Measurements from ENCODE around the gene DHRS3. TPM values are rescaled to one million over a fixed set of nuclear protein-coding genes. Genes with fewer than 3 reads are reported as not detected.

The DHRS3 gene
- total and polyA plus RNA-seq, 2 of the 13 experiments (the other 11 are each of a cell fraction or from before 2014, with no cell fraction given), result 48.5 to 90.5 TPM

GRCh38 chr1:12537906-12538461 lies 80.0 kb downstream of the DHRS3 start (continued):
- TF ChIP-seq CBX5 (CRISPR knock-in tag; IDR thresholded peaks at IDR 0.05; ENCODE audit: borderline replicate concordance) (no peak), CC2D1A (CRISPR knock-in tag; IDR thresholded peaks at IDR 0.05) (no peak), ZNF841 (CRISPR knock-in tag; IDR thresholded peaks at IDR 0.05; ENCODE audit: borderline replicate concordance) (no peak), MXD3 (CRISPR knock-in tag; IDR thresholded peaks at IDR 0.05) (no peak), FIP1L1 (IDR thresholded peaks at IDR 0.05; ENCODE audit: borderline replicate concordance, insufficient read depth, low read depth, low read length) (no peak), JARID2 (CRISPR knock-in tag; IDR thresholded peaks at IDR 0.05; ENCODE audit: insufficient replicate concordance) (no peak), ZBTB21 (CRISPR knock-in tag; IDR thresholded peaks at IDR 0.05) (no peak), ZNF138 (CRISPR knock-in tag; IDR thresholded peaks at IDR 0.05; ENCODE audit: low read depth) (no peak), THAP11 (CRISPR knock-in tag; IDR thresholded peaks at IDR 0.05) (no peak), SMARCE1 (IDR thresholded peaks at IDR 0.05; ENCODE audit: borderline replicate concordance) (no peak), ONECUT2 (CRISPR knock-in tag; IDR thresholded peaks at IDR 0.05) (peak; percentile 57), SALL1 (CRISPR knock-in tag; IDR thresholded peaks at IDR 0.05) (peak; percentile 49), NFE2L2 (IDR thresholded peaks at IDR 0.05; ENCODE audit: low read length) (no peak), RNF2 (conservative IDR thresholded peaks at IDR 0.05; ENCODE audit: low read depth) (no peak), ETV5 (CRISPR knock-in tag; IDR thresholded peaks at IDR 0.05; ENCODE audit: borderline replicate concordance) (no peak), MIXL1 (CRISPR knock-in tag; IDR thresholded peaks at IDR 0.05) (no peak), CEBPG (CRISPR knock-in tag; IDR thresholded peaks at IDR 0.05) (no peak), SOX5 (CRISPR knock-in tag; IDR thresholded peaks at IDR 0.05; ENCODE audit: borderline replicate concordance) (0 out of 2 replicates have a peak, but pooled peaks have one; percentile 12), SMARCC2 (IDR thresholded peaks at IDR 0.05) (no peak), ZSCAN9 (CRISPR knock-in tag; IDR thresholded peaks at IDR 0.05; ENCODE audit: borderline replicate concordance) (no peak)
- TF ChIP-seq, protein P1, sequence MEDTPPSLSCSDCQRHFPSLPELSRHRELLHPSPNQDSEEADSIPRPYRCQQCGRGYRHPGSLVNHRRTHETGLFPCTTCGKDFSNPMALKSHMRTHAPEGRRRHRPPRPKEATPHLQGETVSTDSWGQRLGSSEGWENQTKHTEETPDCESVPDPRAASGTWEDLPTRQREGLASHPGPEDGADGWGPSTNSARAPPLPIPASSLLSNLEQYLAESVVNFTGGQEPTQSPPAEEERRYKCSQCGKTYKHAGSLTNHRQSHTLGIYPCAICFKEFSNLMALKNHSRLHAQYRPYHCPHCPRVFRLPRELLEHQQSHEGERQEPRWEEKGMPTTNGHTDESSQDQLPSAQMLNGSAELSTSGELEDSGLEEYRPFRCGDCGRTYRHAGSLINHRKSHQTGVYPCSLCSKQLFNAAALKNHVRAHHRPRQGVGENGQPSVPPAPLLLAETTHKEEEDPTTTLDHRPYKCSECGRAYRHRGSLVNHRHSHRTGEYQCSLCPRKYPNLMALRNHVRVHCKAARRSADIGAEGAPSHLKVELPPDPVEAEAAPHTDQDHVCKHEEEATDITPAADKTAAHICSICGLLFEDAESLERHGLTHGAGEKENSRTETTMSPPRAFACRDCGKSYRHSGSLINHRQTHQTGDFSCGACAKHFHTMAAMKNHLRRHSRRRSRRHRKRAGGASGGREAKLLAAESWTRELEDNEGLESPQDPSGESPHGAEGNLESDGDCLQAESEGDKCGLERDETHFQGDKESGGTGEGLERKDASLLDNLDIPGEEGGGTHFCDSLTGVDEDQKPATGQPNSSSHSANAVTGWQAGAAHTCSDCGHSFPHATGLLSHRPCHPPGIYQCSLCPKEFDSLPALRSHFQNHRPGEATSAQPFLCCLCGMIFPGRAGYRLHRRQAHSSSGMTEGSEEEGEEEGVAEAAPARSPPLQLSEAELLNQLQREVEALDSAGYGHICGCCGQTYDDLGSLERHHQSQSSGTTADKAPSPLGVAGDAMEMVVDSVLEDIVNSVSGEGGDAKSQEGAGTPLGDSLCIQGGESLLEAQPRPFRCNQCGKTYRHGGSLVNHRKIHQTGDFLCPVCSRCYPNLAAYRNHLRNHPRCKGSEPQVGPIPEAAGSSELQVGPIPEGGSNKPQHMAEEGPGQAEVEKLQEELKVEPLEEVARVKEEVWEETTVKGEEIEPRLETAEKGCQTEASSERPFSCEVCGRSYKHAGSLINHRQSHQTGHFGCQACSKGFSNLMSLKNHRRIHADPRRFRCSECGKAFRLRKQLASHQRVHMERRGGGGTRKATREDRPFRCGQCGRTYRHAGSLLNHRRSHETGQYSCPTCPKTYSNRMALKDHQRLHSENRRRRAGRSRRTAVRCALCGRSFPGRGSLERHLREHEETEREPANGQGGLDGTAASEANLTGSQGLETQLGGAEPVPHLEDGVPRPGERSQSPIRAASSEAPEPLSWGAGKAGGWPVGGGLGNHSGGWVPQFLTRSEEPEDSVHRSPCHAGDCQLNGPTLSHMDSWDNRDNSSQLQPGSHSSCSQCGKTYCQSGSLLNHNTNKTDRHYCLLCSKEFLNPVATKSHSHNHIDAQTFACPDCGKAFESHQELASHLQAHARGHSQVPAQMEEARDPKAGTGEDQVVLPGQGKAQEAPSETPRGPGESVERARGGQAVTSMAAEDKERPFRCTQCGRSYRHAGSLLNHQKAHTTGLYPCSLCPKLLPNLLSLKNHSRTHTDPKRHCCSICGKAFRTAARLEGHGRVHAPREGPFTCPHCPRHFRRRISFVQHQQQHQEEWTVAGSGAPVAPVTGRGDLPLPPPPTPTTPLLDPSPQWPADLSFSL (CRISPR knock-in tag; IDR thresholded peaks at IDR 0.05), result no peak
- TF ChIP-seq, protein P2, sequence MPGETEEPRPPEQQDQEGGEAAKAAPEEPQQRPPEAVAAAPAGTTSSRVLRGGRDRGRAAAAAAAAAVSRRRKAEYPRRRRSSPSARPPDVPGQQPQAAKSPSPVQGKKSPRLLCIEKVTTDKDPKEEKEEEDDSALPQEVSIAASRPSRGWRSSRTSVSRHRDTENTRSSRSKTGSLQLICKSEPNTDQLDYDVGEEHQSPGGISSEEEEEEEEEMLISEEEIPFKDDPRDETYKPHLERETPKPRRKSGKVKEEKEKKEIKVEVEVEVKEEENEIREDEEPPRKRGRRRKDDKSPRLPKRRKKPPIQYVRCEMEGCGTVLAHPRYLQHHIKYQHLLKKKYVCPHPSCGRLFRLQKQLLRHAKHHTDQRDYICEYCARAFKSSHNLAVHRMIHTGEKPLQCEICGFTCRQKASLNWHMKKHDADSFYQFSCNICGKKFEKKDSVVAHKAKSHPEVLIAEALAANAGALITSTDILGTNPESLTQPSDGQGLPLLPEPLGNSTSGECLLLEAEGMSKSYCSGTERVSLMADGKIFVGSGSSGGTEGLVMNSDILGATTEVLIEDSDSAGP (CRISPR knock-in tag; IDR thresholded peaks at IDR 0.05; ENCODE audit: borderline replicate concordance), result no peak
- TF ChIP-seq, protein P3, sequence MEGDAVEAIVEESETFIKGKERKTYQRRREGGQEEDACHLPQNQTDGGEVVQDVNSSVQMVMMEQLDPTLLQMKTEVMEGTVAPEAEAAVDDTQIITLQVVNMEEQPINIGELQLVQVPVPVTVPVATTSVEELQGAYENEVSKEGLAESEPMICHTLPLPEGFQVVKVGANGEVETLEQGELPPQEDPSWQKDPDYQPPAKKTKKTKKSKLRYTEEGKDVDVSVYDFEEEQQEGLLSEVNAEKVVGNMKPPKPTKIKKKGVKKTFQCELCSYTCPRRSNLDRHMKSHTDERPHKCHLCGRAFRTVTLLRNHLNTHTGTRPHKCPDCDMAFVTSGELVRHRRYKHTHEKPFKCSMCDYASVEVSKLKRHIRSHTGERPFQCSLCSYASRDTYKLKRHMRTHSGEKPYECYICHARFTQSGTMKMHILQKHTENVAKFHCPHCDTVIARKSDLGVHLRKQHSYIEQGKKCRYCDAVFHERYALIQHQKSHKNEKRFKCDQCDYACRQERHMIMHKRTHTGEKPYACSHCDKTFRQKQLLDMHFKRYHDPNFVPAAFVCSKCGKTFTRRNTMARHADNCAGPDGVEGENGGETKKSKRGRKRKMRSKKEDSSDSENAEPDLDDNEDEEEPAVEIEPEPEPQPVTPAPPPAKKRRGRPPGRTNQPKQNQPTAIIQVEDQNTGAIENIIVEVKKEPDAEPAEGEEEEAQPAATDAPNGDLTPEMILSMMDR (CRISPR knock-in tag; IDR thresholded peaks at IDR 0.05), result peak; percentile 18; the same call in 1 of the 2 replicates
